Neural cell (in vitro differentiated cells): ENCODE measurements around the gene FAM168A. TPM values are rescaled to one million over a fixed set of nuclear protein-coding genes. Genes with fewer than 3 reads are reported as not detected.

Experiments
- H2AFZ ChIP-seq: fragments of 200-600, 300-800 bp; sonication (generic), shearing (Covaris generic); 2 replicates; pipeline ENCODE4 v1.6.0; 2014; ENCODE audit warnings: low read depth, mild to moderate bottlenecking, antibody characterized with exemption, low read length, moderate library complexity
- H3F3A ChIP-seq: fragments of 200-600 bp; shearing (Covaris generic); 2 replicates; pipeline ENCODE4 v1.6.1; 2016; ENCODE audit warnings: mild to moderate bottlenecking, moderate library complexity, mixed read lengths, antibody characterized with exemption, low read length; ENCODE audit not compliant: insufficient read depth, poor library complexity, severe bottlenecking
- H3K27ac ChIP-seq: fragments of 200-600, 300-800 bp; sonication (generic), shearing (Covaris generic); 2 replicates; pipeline ENCODE4 v1.5.1; 2014; ENCODE audit warnings: mild to moderate bottlenecking, low read length, moderate library complexity
- H3K27me3 ChIP-seq: fragments of 300-800, 200-600 bp; sonication (generic), shearing (Covaris generic); 2 replicates; pipeline ENCODE4 v1.6.0; 2014; ENCODE audit warnings: mild to moderate bottlenecking, low read depth, low read length, moderate library complexity; ENCODE audit not compliant: insufficient read depth
- H3K36me3 ChIP-seq: fragments of 300-800, 200-600 bp; sonication (generic), shearing (Covaris generic); 2 replicates; pipeline ENCODE4 v1.5.1; 2014; ENCODE audit warnings: mild to moderate bottlenecking, antibody characterized with exemption, low read length, moderate library complexity; ENCODE audit not compliant: insufficient read depth
- H3K4me2 ChIP-seq: fragments of 300-800, 200-600 bp; sonication (generic), shearing (Covaris generic); 2 replicates; pipeline ENCODE4 v1.6.0; 2014; ENCODE audit warnings: mild to moderate bottlenecking, low read length
- H3K4me3 ChIP-seq: fragments of 300-800, 200-600 bp; sonication (generic), shearing (Covaris generic); 2 replicates; pipeline ENCODE4 v1.5.1; 2014; ENCODE audit warnings: mild to moderate bottlenecking, low read length, moderate library complexity
- H3K79me2 ChIP-seq: fragments of 200-600 bp; shearing (Covaris generic); replicated peaks from 2 replicates; pipeline ENCODE4 v1.6.0; 2014; ENCODE audit warnings: mild to moderate bottlenecking, low read length, moderate library complexity; ENCODE audit not compliant: insufficient read depth
- H3K9ac ChIP-seq: fragments of 300-800, 200-600 bp; sonication (generic), shearing (Covaris generic); 2 replicates; pipeline ENCODE4 v1.6.1; 2016; ENCODE audit warnings: mild to moderate bottlenecking, low read length, mixed read lengths
- H3K9me2 ChIP-seq: fragments of 200-600 bp; shearing (Covaris generic); 2 replicates; pipeline ENCODE4 v1.6.1; 2016; ENCODE audit warnings: mild to moderate bottlenecking, low read length, mixed read lengths; ENCODE audit not compliant: insufficient read depth
- H3K9me3 ChIP-seq: fragments of 200-600, 300-800 bp; sonication (generic), shearing (Covaris generic); 2 replicates; pipeline ENCODE4 v1.6.1; 2016; ENCODE audit warnings: mild to moderate bottlenecking, mixed run types, low read length, moderate library complexity, mixed read lengths
- H4K20me1 ChIP-seq: fragments of 200-600 bp; shearing (Covaris generic); 2 replicates; pipeline ENCODE4 v1.6.1; 2016; ENCODE audit warnings: mild to moderate bottlenecking, mixed run types; ENCODE audit not compliant: insufficient read depth
- EP300 ChIP-seq: fragments of 450-650 bp; conservative IDR thresholded peaks from 2 replicates; pipeline ENCODE4 v1.6.1; 2014; ENCODE audit warnings: antibody characterized with exemption, mild to moderate bottlenecking, moderate library complexity; ENCODE audit not compliant: poor library complexity, severe bottlenecking
- EZH2 ChIP-seq: fragments of 200-600, 300-800 bp; shearing (Covaris generic), sonication (generic); IDR thresholded peaks from 2 replicates; pipeline ENCODE4 v1.6.1; 2014; ENCODE audit warnings: antibody characterized with exemption, low read length, borderline replicate concordance, mild to moderate bottlenecking; ENCODE audit not compliant: insufficient read depth, poor library complexity, severe bottlenecking
- MXI1 ChIP-seq: fragments of 450-650 bp; conservative IDR thresholded peaks from 2 replicates; pipeline ENCODE4 v1.6.1; 2014; ENCODE audit warnings: antibody characterized with exemption, mild to moderate bottlenecking; ENCODE audit not compliant: poor library complexity, severe bottlenecking
- POLR2AphosphoS5 ChIP-seq: IDR thresholded peaks from 2 replicates; pipeline ENCODE4 v1.6.1; 2012
- RAD21 ChIP-seq: fragments of 450-650 bp; conservative IDR thresholded peaks from 2 replicates; pipeline ENCODE4 v1.6.1; 2014; ENCODE audit warnings: antibody characterized with exemption, mild to moderate bottlenecking, moderate library complexity
- REST ChIP-seq: IDR thresholded peaks from 2 replicates; pipeline ENCODE4 v1.6.1; 2012; ENCODE audit warnings: borderline replicate concordance
- SMC3 ChIP-seq: fragments of 450-650 bp; conservative IDR thresholded peaks from 2 replicates; pipeline ENCODE4 v1.6.1; 2014; ENCODE audit warnings: antibody characterized with exemption, mild to moderate bottlenecking, moderate library complexity; ENCODE audit not compliant: poor library complexity
- TAF1 ChIP-seq: IDR thresholded peaks from 2 replicates; pipeline ENCODE4 v1.6.1; 2012; ENCODE audit warnings: low read depth
- polyA plus RNA-seq: library from polyadenylated mRNA; depleted of rRNA; stranded (reverse); fragments of >200 nt; gene quantifications from 2 replicates; pipeline ENCODE4 v1.2.3, GENCODE V29; 2014
- TF ChIP-seq, protein P1 (sequence below): fragments of 450-650 bp; IDR thresholded peaks from 2 replicates; pipeline ENCODE4 v1.5.1; 2014; ENCODE audit warnings: antibody characterized with exemption, mild to moderate bottlenecking, moderate library complexity; ENCODE audit not compliant: poor library complexity, severe bottlenecking

Gene FAM168A
- polyA plus RNA-seq, 1 donor from 2014 or later = 67.3 TPM

DNA sequence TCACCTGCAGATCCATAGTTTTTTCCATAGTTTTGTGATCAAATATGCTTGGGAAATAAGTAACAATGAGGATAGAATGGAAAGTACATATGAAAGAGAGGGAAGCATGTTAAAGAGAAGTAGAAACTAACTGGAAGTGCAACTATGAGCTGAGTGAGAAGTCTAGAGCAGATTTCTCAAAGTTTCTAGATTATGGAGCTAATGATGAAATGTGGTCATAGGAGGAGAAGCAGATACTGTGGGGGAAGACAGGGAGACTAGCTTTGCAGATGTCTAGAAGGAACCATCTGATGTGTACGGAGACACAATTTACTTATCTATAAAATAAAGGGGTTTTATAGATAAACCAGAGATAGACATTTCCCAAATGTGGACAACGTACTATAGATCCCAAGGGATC lies 184.7 kb downstream of the FAM168A start:
- Histone ChIP-seq H3K27me3 (no peaks in the 10 kb centered on the region), H3K27ac (no peak overlapping the region), H3K9me3 (no peaks in the 10 kb centered on the region), H3F3A (no peaks in the 10 kb centered on the region), H3K4me3 (no peak overlapping the region), H3K79me2 (no peaks in the 10 kb centered on the region), H3K9me2 (no peaks in the 10 kb centered on the region), H4K20me1 (no peaks in the 10 kb centered on the region), H2AFZ (no peak overlapping the region), H3K36me3 (peaks cover 13% of the 10 kb centered on the region), H3K9ac (no peak overlapping the region), H3K4me2 (no peak overlapping the region)
- TF ChIP-seq REST (no peak), RAD21 (no peak), TAF1 (no peak), EP300 (no peak), SMC3 (no peak)

DNA sequence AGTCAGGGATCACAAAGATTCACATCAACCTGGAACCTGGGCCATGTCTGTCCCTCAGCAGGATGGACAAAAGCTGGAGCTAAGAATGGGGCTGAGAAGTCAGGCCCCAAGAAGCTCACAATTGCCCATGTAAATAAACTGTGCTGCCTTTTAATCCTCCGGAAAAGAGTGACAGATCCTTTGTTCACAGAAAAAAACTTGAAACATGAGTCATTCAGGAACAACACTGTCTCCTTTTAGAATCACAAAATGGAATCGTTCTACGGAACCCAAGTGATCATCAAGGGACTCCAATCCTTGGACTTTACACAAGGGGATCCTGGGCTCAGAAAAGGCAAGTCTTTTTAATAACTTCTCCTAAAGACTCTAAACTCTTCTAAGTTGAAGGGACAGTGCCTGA lies 185.6 kb downstream of the FAM168A start:
- H3K27ac ChIP-seq = no peak overlapping the region
- H3K27me3 ChIP-seq = no peaks in the 10 kb centered on the region
- H3K9ac ChIP-seq = no peak overlapping the region
- no peak overlapping the region for H3K4me2 ChIP-seq
- TF ChIP-seq, protein P1, sequence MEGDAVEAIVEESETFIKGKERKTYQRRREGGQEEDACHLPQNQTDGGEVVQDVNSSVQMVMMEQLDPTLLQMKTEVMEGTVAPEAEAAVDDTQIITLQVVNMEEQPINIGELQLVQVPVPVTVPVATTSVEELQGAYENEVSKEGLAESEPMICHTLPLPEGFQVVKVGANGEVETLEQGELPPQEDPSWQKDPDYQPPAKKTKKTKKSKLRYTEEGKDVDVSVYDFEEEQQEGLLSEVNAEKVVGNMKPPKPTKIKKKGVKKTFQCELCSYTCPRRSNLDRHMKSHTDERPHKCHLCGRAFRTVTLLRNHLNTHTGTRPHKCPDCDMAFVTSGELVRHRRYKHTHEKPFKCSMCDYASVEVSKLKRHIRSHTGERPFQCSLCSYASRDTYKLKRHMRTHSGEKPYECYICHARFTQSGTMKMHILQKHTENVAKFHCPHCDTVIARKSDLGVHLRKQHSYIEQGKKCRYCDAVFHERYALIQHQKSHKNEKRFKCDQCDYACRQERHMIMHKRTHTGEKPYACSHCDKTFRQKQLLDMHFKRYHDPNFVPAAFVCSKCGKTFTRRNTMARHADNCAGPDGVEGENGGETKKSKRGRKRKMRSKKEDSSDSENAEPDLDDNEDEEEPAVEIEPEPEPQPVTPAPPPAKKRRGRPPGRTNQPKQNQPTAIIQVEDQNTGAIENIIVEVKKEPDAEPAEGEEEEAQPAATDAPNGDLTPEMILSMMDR = no peak
- TF ChIP-seq EZH2 (no peak), REST (no peak), POLR2AphosphoS5 (no peak), MXI1 (no peak), EP300 (no peak), SMC3 (no peak), RAD21 (no peak), TAF1 (no peak)
- H3F3A ChIP-seq = no peaks in the 10 kb centered on the region
- H3K9me3 ChIP-seq = no peaks in the 10 kb centered on the region
- H3K9me2 ChIP-seq = no peaks in the 10 kb centered on the region
- no peak overlapping the region for H3K4me3 ChIP-seq
- no peak overlapping the region for H2AFZ ChIP-seq
- peaks cover 13% of the 10 kb centered on the region for H3K36me3 ChIP-seq
- no peaks in the 10 kb centered on the region for H4K20me1 ChIP-seq
- no peaks in the 10 kb centered on the region for H3K79me2 ChIP-seq
